GOT3 (cell line): ENCODE measurements around the gene ZNF853.

Source experiments
- DNase-seq: peaks from one replicate; lab custom pipeline; 2025; ENCODE audit warnings: mixed read lengths; lab: John Stamatoyannopoulos, UW

ZNF853 gene

DNA sequence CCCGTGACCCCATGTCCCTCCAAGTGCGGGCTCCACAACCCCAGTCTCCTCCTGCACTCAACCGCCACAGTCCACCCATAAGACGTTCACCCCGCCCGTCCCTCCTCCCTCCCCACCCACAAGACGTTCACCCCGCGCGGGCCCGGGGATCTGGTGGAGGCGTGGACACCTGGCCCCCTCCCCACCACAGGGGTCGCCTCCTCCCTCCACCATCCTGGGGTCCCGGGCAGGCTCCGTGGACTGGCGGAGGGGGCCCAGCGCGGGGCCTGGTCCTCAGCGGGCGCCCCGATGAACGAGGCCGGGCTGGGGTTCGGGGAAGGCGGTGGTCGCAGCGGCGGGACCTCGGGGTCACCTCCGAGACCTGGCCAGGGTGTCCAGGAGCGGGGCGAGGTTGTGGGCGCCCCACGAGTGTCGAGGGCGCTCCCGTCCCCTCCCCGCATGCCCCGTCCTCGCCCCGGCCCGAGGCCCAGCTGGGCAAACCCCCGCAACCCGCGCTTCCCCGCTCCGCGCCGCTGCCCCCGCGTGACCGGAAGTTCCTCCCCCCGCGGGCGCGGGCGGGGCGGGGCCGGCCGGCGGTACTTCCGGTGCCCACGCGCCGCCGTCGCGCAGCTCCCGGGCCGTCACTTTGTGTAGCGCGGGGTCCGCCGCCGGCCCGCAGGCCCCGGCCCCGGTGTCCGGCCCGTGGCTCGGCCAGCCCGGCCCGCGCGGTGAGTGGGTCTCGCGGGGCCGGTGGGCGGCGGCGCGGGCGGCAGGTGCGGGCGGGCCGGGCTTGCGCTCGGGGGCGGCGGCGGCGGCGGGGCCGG lies 21.5 kb downstream of the ZNF853 start, which contains the start of gene ZNF316:
Gene ZNF316, plus strand, starts transcription at position 578 of the 803 bp plus-strand sequence. CDS start 5,092 bp downstream, outside the sequence.
- DNase-seq, result no peak

DNA sequence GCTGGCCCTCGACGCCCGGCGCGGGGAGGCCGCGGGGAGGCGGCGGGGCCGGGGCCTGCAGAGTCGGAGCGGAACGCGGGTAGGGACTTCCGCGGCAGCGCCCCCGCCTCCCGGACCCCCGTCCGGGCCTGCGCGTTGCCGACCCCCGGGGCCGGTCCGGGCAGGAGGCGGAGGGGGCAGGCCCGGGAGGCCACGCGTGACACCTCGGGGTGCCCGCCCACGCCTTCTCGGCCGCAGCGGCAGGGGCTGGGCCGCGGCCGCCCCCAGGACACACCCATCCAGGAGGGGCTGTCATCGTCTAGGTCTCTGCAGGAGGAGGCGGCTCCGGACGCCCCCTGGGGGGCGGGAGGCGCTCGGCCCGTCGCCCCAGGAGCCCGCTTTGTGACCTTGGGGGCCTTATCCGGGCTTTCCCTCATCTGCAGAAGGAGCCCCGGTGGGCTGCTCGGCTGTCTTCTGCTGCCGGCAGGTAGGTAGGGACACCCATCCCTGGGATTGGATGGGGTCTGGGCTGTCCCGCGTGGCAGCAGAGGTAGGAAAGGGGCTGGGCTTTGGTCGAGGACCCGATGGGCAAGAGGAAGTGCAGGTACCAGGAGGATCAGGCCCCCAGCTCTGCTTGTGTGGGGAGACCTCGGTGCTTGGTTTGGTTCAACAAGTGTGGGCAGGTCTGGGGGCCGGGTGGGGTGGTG lies 22.3 kb downstream of the ZNF853 start:
- DNase-seq, result no peak

DNA sequence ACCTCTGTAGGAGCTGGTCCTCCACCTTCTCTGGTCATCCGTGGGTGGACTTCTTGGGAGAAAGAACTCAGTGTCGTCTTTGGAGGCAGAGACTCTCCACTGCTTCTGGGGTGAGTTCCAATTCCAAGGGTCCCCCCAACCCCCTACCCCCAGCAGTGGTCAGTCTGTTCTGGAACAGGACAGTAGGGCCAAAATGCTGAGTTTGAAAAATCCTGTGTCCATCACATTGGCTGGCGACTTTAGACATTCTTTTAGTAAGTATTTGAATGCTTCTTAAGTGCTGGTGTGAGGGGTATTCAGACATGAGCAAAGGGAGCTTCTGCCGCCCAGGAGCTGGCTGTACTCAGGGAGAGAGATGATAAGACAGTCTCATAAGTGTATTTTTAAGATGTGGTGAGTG lies 23.6 kb downstream of the ZNF853 start:
- DNase-seq, result no peak

DNA sequence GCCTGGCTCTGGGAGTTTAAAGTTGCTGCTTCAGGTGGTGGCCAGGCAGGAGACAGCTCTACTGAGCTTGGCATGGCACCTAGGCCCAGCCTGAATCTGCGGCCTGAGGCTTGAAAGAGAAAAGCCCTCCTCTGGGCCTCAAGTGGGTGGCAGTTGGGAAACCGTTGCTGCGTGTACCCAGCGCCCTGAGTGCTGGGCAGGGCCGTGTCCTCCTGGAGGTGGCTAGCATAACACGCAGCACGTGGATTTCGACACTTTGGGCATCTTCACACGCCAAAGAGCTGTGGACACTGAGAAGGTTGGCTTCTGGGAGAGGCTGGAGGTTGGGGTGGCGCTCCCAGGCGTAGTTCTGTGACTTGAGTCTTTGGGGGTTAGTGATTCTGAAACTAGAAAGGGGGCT lies 24.2 kb downstream of the ZNF853 start:
- no peak for DNase-seq

DNA sequence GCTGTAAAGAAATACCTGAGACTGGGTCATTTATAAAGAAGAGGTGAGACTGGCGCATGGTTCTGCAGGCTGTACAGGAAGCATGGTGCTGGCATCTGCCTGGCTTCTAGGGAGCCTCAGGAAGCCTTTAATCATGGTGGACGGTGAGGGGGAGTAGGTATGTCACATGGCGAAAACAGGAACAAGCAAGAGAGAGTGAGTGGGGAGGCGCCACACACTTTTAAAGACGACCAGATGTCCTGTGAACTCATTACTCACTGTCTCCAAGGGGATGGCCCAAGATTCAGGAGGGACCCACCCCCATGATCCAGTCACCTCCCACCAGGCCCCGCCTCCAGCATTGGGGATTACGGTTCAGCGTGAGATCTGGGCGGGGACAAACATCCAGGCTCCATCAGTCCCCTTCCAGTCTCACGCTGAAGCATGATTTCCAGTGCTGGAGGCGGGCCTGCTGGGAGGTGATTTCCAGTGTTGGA lies 24.9 kb downstream of the ZNF853 start:
- DNase-seq, result no peak

DNA sequence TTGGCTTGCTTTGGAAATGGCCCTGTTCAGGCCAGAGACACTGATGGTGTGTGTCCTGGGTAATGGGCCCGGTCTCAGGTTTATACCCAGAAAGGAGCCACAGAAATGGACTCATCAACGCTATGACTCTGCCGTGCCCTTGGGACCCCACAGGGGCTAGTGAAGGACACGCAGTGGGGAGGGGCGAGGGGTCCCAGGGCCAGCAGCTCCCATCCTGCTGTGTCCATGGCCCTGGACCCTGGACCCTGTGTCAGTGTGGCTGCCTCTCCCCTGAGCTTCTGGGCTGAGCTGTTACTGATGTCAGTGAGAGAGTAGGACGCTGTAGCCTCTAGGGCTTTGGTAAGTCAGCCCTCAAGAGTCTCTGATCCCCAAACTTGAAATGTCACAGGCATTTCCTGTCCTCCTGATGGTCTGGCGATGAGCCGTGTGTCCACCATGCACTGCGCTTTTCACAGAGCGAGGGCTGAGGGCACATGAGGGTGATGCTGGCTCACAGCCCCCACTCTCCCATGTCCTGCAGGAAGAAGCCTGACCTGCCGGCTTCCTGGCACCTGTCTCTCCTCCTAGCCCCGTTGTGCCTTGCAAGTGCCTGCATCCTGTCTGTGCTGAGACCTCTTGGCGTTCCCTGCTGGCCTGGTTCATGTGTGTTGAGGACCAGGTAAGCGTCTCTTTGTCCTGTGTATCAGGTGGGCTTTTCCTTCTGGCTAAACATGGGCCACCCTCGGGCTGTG lies 26.1 kb downstream of the ZNF853 start:
- DNase-seq, result no peak

DNA sequence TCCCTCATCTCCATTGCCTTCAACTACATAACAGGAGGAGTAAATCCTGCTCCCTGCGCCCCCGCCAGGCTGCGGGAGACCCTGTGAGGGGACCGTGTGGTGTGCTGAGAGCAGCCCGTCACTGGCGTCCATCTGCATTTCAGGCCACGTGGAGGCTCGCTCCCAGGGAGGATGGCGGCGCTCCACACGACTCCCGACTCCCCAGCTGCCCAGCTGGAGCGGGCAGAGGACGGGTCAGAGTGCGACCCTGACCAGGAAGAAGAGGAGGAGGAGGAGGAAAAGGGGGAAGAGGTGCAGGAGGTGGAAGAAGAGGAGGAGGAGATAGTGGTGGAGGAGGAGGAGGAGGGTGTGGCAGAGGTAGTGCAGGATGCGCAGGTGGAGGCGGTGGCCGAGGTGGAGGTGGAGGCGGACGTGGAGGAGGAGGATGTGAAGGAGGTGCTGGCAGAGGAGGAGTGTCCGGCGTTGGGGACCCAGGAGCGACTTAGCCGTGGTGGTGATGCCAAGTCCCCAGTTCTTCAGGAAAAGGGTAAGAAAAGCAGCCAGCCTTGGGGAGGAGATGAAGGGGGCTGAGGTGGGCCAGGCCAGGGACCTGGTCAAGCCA lies 26.9 kb downstream of the ZNF853 start:
- no peak for DNase-seq

DNA sequence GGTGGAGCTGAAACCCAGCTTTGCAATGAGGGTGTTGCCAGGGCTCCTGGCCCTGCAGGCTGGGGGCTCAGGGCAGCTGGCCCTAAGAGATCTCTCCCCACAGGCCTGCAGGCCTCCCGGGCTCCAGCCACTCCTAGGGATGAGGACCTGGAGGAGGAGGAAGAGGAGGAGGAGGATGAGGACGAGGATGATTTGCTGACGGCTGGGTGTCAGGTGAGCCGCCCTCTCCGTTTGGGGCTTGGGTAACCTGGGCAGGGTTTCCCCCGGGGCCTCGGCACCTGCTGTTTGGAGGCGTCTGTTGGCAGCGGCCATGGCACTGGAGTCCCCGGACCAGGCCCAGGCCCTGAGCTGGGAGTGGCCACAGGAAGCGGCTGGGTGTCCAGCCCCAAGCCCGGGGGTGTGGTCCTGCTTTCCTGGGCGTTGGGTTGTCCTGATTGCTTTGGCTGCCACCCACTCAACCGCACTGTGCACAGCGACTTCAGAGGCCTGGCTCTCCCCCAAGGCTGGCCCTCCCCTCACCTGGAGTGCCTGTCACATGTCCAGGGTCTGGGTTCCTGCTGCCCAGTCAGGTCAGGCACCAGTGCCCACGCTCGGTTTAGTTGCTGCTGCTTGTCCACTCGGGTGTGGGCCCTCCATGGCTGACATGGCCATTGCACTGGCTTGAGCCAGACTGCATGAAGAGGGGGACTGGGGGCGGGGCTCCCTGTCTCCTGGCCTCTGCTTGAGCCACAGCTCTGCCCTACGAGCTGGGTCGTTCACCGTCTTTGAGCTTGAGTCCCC lies 27.6 kb downstream of the ZNF853 start:
- no peak for DNase-seq

DNA sequence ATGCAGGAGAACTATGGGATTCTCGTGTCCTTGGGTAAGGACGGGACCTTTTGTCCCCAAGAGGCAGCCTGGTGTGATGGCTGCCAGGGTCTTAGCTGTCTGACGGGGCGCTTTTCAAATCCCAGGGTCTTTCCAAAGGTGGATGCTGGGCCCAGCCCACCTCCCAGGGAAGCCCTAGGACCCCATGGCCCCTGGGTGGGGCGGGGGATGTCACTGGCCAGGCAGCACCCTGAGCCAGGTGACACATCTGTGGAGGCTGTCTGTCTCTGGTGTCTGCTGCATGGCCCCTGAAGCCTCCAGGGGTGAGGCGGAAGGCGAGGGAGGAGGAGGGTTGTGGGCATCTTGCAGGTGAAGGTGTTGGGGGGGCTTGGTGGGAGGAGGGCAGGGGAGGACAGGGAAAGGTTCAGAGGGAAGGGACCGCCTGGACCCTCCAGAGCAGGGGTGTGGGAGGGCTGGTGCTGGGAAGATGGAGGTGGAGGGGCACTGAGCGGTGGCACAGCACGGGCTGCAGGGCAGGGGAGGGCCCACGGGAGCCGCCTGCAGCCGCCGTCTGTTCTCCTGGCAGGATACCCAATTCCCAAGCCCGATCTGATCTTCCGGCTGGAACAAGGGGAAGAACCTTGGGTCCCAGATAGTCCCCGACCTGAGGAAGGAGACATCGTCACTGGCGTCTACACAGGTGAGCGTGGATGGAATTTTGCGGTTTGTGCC lies 28.7 kb downstream of the ZNF853 start:
- DNase-seq, result no peak

DNA sequence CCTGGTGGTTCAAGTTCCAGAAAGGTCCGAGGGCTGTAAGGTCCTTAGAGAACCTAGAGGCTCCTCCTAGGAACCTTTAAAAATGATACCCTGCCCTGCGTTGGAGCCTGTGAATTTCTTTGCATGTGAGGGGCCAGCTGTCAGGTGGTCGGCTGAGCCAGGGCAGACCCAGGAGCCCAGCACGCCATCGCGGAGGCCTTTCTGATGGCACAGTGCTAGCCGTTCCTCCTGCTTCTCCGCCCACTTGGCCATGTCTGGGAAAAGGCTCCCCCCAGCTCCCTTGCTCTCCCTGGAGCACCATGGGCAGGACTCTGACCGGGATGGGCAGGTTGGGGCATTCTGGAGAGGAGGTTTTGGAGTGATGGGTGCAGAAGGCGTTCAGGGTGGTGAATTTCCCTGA lies 29.3 kb downstream of the ZNF853 start:
- DNase-seq, result no peak

DNA sequence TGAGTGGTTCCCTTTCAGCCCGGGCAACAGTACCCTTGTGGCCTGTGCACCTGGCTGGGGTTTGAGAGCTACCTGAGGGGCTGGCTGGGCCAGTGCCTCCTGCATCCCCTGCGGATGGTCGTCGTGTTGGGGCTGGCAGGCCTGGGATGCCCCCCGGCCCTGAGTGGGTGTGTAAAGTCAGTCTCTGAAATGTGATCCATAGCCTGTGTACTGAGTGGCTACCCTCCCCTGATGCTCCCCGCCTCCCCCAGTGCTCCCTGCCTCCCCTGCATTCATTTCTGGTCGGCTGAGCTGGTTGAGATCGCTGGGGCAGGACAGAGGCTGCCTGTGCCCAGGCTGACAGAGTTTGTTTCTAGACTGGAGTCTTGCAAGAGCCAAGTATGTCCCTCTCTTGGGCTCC lies 31.1 kb downstream of the ZNF853 start:
- no peak for DNase-seq

DNA sequence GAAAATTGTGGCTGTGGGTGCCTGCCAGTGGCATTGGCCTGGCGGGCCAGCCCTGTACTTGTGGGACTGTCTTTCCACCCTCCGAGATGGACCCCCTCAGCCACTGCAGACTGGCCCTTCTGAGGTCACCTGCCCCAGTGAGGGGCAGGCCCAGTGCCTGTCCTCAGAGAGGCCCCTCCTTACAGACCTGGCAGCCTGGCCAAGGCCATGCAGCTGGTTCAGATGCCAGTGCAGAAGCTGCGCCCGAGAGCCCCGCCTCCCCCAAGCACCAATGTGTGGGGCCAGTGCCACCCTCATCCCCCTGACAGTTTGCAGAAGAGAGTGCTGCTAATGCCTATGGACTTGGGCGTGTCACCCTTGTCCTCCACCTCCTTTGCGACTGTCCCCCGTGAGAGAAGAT lies 31.7 kb downstream of the ZNF853 start:
- no peak for DNase-seq

DNA sequence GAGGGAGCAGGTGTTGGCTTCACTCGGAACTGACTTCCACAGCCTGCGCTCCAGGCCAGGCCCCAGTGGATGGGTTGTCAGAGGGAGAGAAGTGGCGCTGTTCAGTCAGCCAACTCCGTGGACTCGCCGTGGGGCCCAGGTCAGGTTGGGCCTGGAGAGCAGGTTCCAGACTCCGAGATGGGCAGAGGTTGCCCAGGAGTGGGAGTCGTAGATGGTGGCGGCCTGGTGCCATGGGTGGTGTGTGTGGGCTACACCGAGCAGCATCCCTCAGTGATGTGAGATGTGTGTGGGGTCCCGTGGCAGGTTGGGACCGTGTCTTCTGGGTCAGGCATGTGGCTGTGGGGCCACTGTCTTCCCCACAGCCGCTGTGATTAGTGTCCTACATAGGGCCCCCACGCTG lies 32.1 kb downstream of the ZNF853 start:
- DNase-seq, result no peak

DNA sequence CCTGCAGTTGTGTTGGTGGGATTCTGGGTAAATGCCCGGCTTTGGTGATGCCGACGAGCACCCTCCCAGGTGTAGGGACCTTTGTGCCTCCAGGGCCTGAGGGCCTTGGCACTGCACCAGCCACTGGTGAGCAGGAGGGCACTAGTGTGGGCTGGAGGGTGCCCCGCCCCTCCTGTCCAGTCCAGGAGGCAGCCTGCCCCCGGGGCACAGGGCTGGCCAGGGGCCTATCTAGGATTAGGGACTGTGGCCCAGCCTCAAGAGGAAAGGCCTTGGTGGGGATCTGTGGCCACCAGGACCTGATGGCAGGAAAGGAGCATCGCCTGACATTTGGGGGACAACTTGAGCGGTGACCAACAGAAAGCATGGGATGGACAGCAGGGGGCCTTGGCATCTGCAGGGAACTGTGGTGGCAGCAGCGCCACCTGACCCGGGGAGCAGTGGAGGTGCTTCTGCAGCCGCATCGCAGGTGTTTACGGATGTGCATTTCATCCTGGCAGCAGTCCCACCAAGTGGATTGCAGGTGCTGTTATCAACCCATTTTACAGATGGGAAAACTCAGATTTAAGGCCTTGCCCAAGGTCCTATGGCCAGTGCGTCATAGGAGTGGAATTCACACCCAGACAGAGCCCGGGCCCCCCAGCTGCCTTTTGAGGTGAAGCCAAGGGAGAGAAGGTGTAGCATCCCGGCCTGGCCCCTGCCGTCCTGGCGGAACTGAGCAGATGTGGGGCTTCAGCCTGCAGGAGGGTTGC lies 32.8 kb downstream of the ZNF853 start:
- no peak for DNase-seq

DNA sequence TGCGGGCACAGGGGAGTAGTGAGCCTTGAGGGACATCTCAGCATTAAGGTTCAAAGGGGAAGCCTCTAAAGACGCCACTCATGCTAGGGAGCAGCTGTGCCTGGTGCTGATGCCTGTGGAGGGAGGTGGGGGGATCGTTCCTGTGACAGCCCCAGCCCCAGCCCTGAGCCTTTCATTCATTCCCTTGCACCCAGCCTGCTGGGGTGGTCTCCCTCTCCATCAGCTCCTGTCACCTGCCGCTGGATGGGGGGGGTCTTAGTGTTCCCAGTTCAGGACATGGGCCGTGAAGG lies 33.4 kb downstream of the ZNF853 start:
- DNase-seq, result no peak

DNA sequence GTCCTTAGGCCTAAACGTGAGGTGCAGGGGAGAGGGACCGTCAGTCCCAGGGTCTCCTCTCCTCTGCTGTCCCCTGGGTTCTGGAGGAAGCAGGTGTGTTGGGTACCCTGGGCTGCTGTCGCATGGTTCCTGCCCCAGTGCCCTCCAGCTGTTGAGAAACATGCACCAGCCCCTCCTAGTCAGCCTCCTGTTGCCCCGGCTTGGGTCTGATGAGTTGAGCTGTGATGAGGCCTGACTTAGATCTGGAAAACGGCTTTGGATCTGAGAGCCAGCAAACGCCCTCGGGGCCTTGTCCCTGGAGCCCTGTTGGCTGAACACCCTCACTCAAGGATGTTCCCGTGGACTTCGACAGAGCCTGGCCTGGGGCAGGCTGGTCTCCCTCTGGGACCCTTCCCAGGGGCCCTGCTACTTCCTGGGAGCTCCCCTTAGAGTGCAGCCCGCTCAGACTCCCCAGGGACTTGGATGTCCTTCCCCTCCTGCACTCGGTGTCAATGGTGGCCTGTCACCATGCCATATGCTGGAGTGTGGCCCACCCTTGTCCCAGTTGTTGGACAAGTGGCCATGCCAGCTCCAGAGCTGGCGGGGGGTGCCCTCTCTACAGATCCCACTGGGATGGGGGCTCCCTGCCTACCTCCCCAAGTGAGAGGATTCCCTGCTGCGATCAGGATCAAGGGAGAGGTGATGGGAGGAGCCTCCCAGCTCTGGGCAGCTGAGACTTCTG lies 34.0 kb downstream of the ZNF853 start:
- no peak for DNase-seq

DNA sequence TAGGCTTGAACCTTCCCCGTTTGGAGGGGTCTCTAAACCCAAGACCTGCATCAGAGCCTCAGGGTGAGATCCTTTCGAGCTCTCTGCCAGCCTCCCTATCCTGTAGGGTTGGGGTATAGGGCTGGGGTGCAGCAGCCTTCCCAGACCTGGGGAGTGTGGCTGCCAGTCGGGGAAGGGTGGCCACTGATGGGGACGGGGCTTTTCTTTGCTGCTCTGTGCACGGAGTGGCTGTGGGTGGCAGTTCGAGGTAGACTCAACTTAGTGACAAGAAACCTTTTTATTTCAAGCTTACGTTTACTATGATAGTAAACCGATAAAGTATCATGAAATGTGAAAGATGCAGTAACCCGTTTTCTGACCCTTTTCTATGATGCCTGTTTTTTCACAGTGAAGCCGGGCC lies 34.7 kb downstream of the ZNF853 start:
- DNase-seq, result no peak

DNA sequence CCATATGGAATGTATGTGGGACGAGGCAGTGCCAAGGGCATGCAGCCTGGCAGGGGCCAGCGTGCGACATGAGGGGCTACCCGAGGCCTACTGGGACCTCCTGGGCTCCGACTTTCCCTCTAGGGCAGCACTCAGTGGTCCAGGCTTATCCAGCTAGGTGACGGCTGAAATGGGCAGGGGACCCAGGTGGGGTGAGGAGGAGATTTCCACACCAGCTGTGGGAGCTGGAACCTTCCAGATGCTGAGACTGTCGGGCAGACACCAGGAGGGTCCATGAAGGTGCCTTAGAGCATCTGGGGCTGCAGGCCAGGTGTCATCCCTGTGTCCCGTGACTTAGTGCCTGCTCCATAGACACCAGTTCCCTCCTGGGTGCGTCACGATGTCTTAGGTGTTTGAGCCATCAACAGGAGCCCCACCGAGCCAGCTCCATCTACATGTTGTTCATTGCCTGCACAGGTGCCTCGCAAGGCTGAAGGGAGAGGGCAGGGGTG lies 35.2 kb downstream of the ZNF853 start:
- DNase-seq, result no peak

DNA sequence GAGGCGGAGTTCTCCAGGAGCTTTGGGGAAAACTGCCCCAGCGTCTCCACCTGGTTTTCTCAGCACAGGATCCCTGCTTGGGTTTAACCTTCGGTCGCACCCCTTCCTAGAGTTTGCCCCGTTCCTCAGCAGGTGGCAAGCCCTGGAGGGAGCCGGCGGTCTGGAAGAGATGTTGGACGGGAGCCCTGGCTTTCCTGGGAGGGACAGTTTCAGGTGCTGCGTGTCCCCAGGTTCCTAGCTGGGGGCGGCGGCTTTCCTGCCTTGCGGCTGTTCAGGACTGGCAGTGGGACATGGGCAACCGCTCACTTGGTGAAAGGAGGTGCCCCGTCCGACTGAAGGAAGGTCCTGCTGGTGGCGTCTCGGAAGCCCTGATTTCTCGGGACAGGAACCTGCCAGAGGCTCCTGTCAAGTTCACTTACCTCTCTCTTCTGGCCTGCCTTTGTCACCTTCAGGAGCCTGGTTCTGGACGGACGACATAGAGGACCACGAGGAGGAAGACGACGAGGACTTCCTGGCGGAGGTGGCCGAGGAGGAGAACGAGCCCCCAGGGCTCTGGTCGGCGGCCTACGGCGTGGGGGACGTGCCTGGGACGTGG lies 36.5 kb downstream of the ZNF853 start:
- DNase-seq, result no peak
